DOHH2 (cell line): Measurements from ENCODE around the gene B3GNT9.

ENCODE experiments used
- EZH2phosphoT487 ChIP-seq: fragments of 200-600 bp; sonication (generic); IDR thresholded peaks from 2 replicates; pipeline ENCODE4 v1.6.1; 2017; ENCODE audit warnings: borderline replicate concordance, mild to moderate bottlenecking, antibody characterized with exemption, low read length, moderate library complexity, mixed read lengths
- TF ChIP-seq, protein P1 (sequence below): fragments of 200-600 bp; sonication (generic); IDR thresholded peaks from one replicate; pipeline ENCODE4 v1.5.1; 2014; ENCODE audit warnings: antibody characterized with exemption, mild to moderate bottlenecking, low read depth, low read length; ENCODE audit not compliant: poor library complexity, severe bottlenecking

GRCh38 chr16:67114793-67115192 lies 36.0 kb downstream of the B3GNT9 start:
- TF ChIP-seq, protein P1, sequence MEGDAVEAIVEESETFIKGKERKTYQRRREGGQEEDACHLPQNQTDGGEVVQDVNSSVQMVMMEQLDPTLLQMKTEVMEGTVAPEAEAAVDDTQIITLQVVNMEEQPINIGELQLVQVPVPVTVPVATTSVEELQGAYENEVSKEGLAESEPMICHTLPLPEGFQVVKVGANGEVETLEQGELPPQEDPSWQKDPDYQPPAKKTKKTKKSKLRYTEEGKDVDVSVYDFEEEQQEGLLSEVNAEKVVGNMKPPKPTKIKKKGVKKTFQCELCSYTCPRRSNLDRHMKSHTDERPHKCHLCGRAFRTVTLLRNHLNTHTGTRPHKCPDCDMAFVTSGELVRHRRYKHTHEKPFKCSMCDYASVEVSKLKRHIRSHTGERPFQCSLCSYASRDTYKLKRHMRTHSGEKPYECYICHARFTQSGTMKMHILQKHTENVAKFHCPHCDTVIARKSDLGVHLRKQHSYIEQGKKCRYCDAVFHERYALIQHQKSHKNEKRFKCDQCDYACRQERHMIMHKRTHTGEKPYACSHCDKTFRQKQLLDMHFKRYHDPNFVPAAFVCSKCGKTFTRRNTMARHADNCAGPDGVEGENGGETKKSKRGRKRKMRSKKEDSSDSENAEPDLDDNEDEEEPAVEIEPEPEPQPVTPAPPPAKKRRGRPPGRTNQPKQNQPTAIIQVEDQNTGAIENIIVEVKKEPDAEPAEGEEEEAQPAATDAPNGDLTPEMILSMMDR = no peak
- TF ChIP-seq EZH2phosphoT487 = no peak
